Neural progenitor cell (in vitro differentiated cells): ENCODE measurements around the gene NFE2L2.

ENCODE experiments used
- EZH2 ChIP-seq: fragments of 200-600 bp; sonication (generic); IDR thresholded peaks from 2 replicates; pipeline ENCODE4 v1.6.1; 2017; ENCODE audit warnings: antibody characterized with exemption, mild to moderate bottlenecking, moderate library complexity
- TF ChIP-seq, protein P1 (sequence below): fragments of 200-600 bp; sonication (generic); IDR thresholded peaks from 2 replicates; pipeline ENCODE4 v1.5.1; 2017; ENCODE audit warnings: antibody characterized with exemption, mild to moderate bottlenecking

DNA sequence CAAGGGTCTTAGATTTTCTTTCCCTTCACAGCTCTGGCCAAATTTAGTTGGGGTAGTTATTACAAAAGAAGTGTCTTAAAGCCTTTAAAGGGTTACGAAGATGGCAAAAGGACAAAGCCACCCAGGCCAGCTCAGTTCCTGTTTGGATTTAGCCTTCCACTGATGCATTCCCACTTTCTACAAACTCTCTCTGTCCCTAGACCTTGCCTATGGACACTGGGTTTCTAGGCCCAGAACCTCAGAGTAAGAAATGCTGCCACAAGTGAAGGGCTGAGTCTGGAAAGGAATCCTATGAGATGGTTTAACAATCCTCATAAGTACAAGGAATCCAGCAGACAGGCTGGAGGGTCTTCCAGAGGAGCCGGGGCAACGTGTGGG is 13.4 kb downstream of the NFE2L2 start:
- TF ChIP-seq, protein P1, sequence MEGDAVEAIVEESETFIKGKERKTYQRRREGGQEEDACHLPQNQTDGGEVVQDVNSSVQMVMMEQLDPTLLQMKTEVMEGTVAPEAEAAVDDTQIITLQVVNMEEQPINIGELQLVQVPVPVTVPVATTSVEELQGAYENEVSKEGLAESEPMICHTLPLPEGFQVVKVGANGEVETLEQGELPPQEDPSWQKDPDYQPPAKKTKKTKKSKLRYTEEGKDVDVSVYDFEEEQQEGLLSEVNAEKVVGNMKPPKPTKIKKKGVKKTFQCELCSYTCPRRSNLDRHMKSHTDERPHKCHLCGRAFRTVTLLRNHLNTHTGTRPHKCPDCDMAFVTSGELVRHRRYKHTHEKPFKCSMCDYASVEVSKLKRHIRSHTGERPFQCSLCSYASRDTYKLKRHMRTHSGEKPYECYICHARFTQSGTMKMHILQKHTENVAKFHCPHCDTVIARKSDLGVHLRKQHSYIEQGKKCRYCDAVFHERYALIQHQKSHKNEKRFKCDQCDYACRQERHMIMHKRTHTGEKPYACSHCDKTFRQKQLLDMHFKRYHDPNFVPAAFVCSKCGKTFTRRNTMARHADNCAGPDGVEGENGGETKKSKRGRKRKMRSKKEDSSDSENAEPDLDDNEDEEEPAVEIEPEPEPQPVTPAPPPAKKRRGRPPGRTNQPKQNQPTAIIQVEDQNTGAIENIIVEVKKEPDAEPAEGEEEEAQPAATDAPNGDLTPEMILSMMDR, result no peak
- no peak for TF ChIP-seq EZH2
